Measurements from ENCODE around the gene TNFRSF25. TPM values are rescaled to one million over a fixed set of nuclear protein-coding genes. Genes with fewer than 3 reads are reported as not detected.
A peak's percentile ranks its signal among the peaks of the same experiment; 100 is the strongest.

Gene TNFRSF25
- total RNA-seq, 1 experiment from 2014 or later, result not detected

GRCh38 chr1:6426972-6427350 is 39.0 kb downstream of the TNFRSF25 start:
- Histone ChIP-seq H3K27ac (ENCODE audit: low read length) (no peak overlapping the region), H3K36me3 (ENCODE audit: insufficient read depth, low read length) (no peaks in the 10 kb centered on the region), H3K27me3 (ENCODE audit: low read length) (no peaks in the 10 kb centered on the region), H3K79me2 (ENCODE audit: low read length) (no peaks in the 10 kb centered on the region), H4K20me1 (ENCODE audit: insufficient read depth, low read depth, low read length) (no peaks in the 10 kb centered on the region), H3K9ac (ENCODE audit: low read length) (no peak overlapping the region), H3K4me2 (ENCODE audit: low read depth, low read length, poor library complexity, severe bottlenecking) (no peak overlapping the region), H3K9me3 (ENCODE audit: low read length) (no peaks in the 10 kb centered on the region), H3K4me1 (ENCODE audit: low read length) (no peaks in the 10 kb centered on the region; the same call in 1 of the 2 replicates), H3K9me2 (replicated peaks; ENCODE audit: insufficient read depth, low read length) (no peaks in the 10 kb centered on the region), H2AFZ (ENCODE audit: low read length) (no peak overlapping the region), H3K4me3 (ENCODE audit: low read length) (no peak overlapping the region)
- no peak for DNase-seq

- DNase-seq, result no peak
- Histone ChIP-seq H3K9ac (ENCODE audit: low read length) (no peak overlapping the region), H3K4me3 (ENCODE audit: low read length) (no peak overlapping the region), H3K27me3 (ENCODE audit: low read length) (no peaks in the 10 kb centered on the region), H3K27ac (ENCODE audit: low read length) (no peak overlapping the region), H4K20me1 (ENCODE audit: insufficient read depth, low read depth, low read length) (no peaks in the 10 kb centered on the region), H3K9me2 (replicated peaks; ENCODE audit: insufficient read depth, low read length) (no peaks in the 10 kb centered on the region), H3K4me1 (ENCODE audit: low read length) (no peaks in the 10 kb centered on the region; the same call in 1 of the 2 replicates), H3K79me2 (ENCODE audit: low read length) (no peaks in the 10 kb centered on the region), H3K4me2 (ENCODE audit: low read depth, low read length, poor library complexity, severe bottlenecking) (no peak overlapping the region), H3K9me3 (ENCODE audit: low read length) (no peaks in the 10 kb centered on the region), H2AFZ (ENCODE audit: low read length) (no peak overlapping the region), H3K36me3 (ENCODE audit: insufficient read depth, low read length) (no peaks in the 10 kb centered on the region)
Observed at GRCh38 chr1:6426277-6426971, 39.5 kb downstream of the TNFRSF25 start.

- H3K79me2 ChIP-seq (ENCODE audit: low read length), result no peaks in the 10 kb centered on the region
- no peaks in the 10 kb centered on the region; the same call in 1 of the 2 replicates for H3K4me1 ChIP-seq (ENCODE audit: low read length)
- H3K4me2 ChIP-seq (ENCODE audit: low read depth, low read length, poor library complexity, severe bottlenecking), result no peak overlapping the region
- no peak overlapping the region for H2AFZ ChIP-seq (ENCODE audit: low read length)
- no peaks in the 10 kb centered on the region for H3K9me3 ChIP-seq (ENCODE audit: low read length)
- H3K9ac ChIP-seq (ENCODE audit: low read length), result no peak overlapping the region
- no peaks in the 10 kb centered on the region for H4K20me1 ChIP-seq (ENCODE audit: insufficient read depth, low read depth, low read length)
- no peaks in the 10 kb centered on the region for H3K27me3 ChIP-seq (ENCODE audit: low read length)
- no peaks in the 10 kb centered on the region for H3K36me3 ChIP-seq (ENCODE audit: insufficient read depth, low read length)
- no peak overlapping the region for H3K4me3 ChIP-seq (ENCODE audit: low read length)
- H3K27ac ChIP-seq (ENCODE audit: low read length), result no peak overlapping the region
- no peak for DNase-seq
- H3K9me2 ChIP-seq (replicated peaks; ENCODE audit: insufficient read depth, low read length), result no peaks in the 10 kb centered on the region
Observed at GRCh38 chr1:6425658-6426057, 40.3 kb downstream of the TNFRSF25 start.

GRCh38 chr1:6424619-6425593 is 41.1 kb downstream of the TNFRSF25 start, which contains the start of gene ESPN:
TSS of gene ESPN (plus strand) at chr1:6424776. CDS start at chr1:6424956, 180 bp downstream.
- H3K9ac ChIP-seq (ENCODE audit: low read length), result no peak within 1 kb of the TSS
- H3K4me1 ChIP-seq (ENCODE audit: low read length), result no peaks in the 10 kb centered on the region; the same call in 1 of the 2 replicates
- no peak for DNase-seq
- H3K27ac ChIP-seq (ENCODE audit: low read length), result no peak within 1 kb of the TSS
- no peaks in the 10 kb centered on the region for H3K9me3 ChIP-seq (ENCODE audit: low read length)
- H3K4me2 ChIP-seq (ENCODE audit: low read depth, low read length, poor library complexity, severe bottlenecking), result no peak within 1 kb of the TSS
- no peak within 1 kb of the TSS for H3K4me3 ChIP-seq (ENCODE audit: low read length)
- H3K36me3 ChIP-seq (ENCODE audit: insufficient read depth, low read length), result no peaks in the 10 kb centered on the region
- H3K27me3 ChIP-seq (ENCODE audit: low read length), result no peaks in the 10 kb centered on the region
- H3K79me2 ChIP-seq (ENCODE audit: low read length), result no peaks in the 10 kb centered on the region
- H3K9me2 ChIP-seq (replicated peaks; ENCODE audit: insufficient read depth, low read length), result no peaks in the 10 kb centered on the region
- H2AFZ ChIP-seq (ENCODE audit: low read length), result no peak within 1 kb of the TSS
- H4K20me1 ChIP-seq (ENCODE audit: insufficient read depth, low read depth, low read length), result no peaks in the 10 kb centered on the region

- no peak overlapping the region for H2AFZ ChIP-seq (ENCODE audit: low read length)
- H3K4me1 ChIP-seq (ENCODE audit: low read length), result no peaks in the 10 kb centered on the region; the same call in 1 of the 2 replicates
- no peak overlapping the region for H3K4me2 ChIP-seq (ENCODE audit: low read depth, low read length, poor library complexity, severe bottlenecking)
- no peaks in the 10 kb centered on the region for H4K20me1 ChIP-seq (ENCODE audit: insufficient read depth, low read depth, low read length)
- DNase-seq, result no peak
- H3K27ac ChIP-seq (ENCODE audit: low read length), result no peak overlapping the region
- no peaks in the 10 kb centered on the region for H3K36me3 ChIP-seq (ENCODE audit: insufficient read depth, low read length)
- H3K9me2 ChIP-seq (replicated peaks; ENCODE audit: insufficient read depth, low read length), result no peaks in the 10 kb centered on the region
- no peaks in the 10 kb centered on the region for H3K27me3 ChIP-seq (ENCODE audit: low read length)
- no peak overlapping the region for H3K4me3 ChIP-seq (ENCODE audit: low read length)
- no peaks in the 10 kb centered on the region for H3K79me2 ChIP-seq (ENCODE audit: low read length)
- H3K9me3 ChIP-seq (ENCODE audit: low read length), result no peaks in the 10 kb centered on the region
- no peak overlapping the region for H3K9ac ChIP-seq (ENCODE audit: low read length)
Observed at GRCh38 chr1:6424000-6424565, 41.9 kb downstream of the TNFRSF25 start.

DNA sequence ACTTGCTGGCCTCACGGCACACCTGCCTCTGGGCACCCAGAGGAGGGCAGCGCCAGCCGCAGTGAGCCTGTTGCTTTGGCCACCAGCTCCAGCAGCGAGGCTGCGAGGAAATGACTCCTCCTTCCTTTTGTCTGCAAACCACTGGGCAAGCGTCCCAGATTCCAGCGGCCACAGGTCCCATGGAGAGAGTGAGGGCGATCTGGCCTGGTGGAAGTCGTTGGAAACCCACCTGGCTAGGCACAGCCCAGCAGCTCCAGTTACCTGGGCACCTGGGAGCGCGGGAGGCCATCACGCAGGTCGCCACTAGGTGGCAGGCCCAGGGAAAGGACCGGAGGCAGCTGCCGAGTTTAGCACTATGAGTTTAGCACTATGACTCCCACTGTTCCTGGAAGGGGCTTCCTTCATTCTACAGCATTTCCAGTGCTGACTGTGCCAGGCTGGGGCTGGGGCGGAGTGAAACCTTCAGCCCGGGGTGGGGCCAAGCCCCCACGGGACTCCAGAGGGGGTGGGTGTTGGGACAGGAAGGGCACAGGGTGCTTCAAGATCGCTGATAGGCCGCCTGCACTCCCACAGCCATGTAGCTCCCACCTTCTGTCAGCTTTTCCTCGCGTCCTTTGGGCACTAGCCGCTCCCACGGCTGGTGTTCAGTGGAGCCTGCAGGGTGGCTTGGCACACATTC is 42.5 kb downstream of the TNFRSF25 start:
- no peaks in the 10 kb centered on the region for H3K36me3 ChIP-seq (ENCODE audit: insufficient read depth, low read length)
- DNase-seq, result peak; percentile 79
- H3K27me3 ChIP-seq (ENCODE audit: low read length), result no peaks in the 10 kb centered on the region
- no peak overlapping the region for H3K27ac ChIP-seq (ENCODE audit: low read length)
- H3K9me3 ChIP-seq (ENCODE audit: low read length), result no peaks in the 10 kb centered on the region
- no peaks in the 10 kb centered on the region for H3K9me2 ChIP-seq (replicated peaks; ENCODE audit: insufficient read depth, low read length)
- H3K79me2 ChIP-seq (ENCODE audit: low read length), result no peaks in the 10 kb centered on the region
- no peak overlapping the region for H3K4me3 ChIP-seq (ENCODE audit: low read length)
- no peak overlapping the region for H3K9ac ChIP-seq (ENCODE audit: low read length)
- H3K4me2 ChIP-seq (ENCODE audit: low read depth, low read length, poor library complexity, severe bottlenecking), result no peak overlapping the region
- no peaks in the 10 kb centered on the region for H4K20me1 ChIP-seq (ENCODE audit: insufficient read depth, low read depth, low read length)
- no peaks in the 10 kb centered on the region; the same call in 1 of the 2 replicates for H3K4me1 ChIP-seq (ENCODE audit: low read length)
- no peak overlapping the region for H2AFZ ChIP-seq (ENCODE audit: low read length)

GRCh38 chr1:6421266-6421665 is 44.7 kb downstream of the TNFRSF25 start:
- DNase-seq, result no peak
- no peaks in the 10 kb centered on the region for H4K20me1 ChIP-seq (ENCODE audit: insufficient read depth, low read depth, low read length)
- no peak overlapping the region for H3K4me3 ChIP-seq (ENCODE audit: low read length)
- no peaks in the 10 kb centered on the region for H3K9me3 ChIP-seq (ENCODE audit: low read length)
- no peak overlapping the region for H2AFZ ChIP-seq (ENCODE audit: low read length)
- no peaks in the 10 kb centered on the region for H3K27me3 ChIP-seq (ENCODE audit: low read length)
- no peak overlapping the region for H3K4me2 ChIP-seq (ENCODE audit: low read depth, low read length, poor library complexity, severe bottlenecking)
- H3K79me2 ChIP-seq (ENCODE audit: low read length), result no peaks in the 10 kb centered on the region
- no peaks in the 10 kb centered on the region for H3K9me2 ChIP-seq (replicated peaks; ENCODE audit: insufficient read depth, low read length)
- no peak overlapping the region for H3K27ac ChIP-seq (ENCODE audit: low read length)
- H3K4me1 ChIP-seq (ENCODE audit: low read length), result no peaks in the 10 kb centered on the region; the same call in 1 of the 2 replicates
- H3K36me3 ChIP-seq (ENCODE audit: insufficient read depth, low read length), result no peaks in the 10 kb centered on the region
- no peak overlapping the region for H3K9ac ChIP-seq (ENCODE audit: low read length)

All from Karpas-422 (cell line).